ENCODE results near the gene MAP2.

DNA sequence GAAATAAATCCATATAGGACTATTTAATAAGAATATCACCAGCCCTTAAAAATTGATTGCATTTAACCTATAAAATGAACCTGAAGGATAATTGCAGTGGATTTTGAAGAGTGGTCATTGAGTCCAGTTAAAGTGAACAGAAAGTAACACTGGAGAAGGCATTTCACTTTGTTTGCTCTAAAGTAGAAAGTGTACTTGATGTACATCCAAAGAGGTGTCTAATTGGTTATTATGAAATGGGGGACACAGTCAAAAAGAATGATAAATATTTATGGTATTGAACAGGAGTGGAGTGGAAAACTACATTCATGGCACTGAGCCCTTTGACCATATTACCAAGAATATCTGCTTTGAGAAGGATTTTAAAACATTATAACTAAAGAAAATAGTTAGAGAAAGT, 28.2 kb upstream of the MAP2 start:
- TF ChIP-seq EZH2 (IDR thresholded peaks at IDR 0.05; ENCODE audit: low read length, missing control alignments) (no peak), CTCF (conservative IDR thresholded peaks at IDR 0.05 in 1 of 2, IDR thresholded peaks at IDR 0.05 in 1 of 2; ENCODE audit: low read depth in 1 of 2, low read length in 2 of 2) (no peak)
